Mesothelial cell of epicardium (in vitro differentiated cells): ENCODE measurements around the gene IL13. TPM values are rescaled to one million over a fixed set of nuclear protein-coding genes. Genes with fewer than 3 reads are reported as not detected.
"Not testable (repeated sequence)": the region's sequence is repeated elsewhere in the genome, so short reads cannot be mapped to it uniquely, and the experiment has no call there.

ENCODE experiments used
- DNase-seq, 2 experiments: peaks; one replicate each; pipeline ENCODE4 v3.0.0; 2021; ENCODE audit warnings: low spot score in 2 of 2; ENCODE audit not compliant: unreplicated experiment in 2 of 2
- H3K27ac Mint-ChIP-seq: 2 replicates; pipeline ENCODE4 v1.8.0; 2021; ENCODE audit warnings: mixed read lengths
- H3K27me3 Mint-ChIP-seq: 2 replicates; pipeline ENCODE4 v1.8.0; 2021; ENCODE audit warnings: low read depth, mixed read lengths
- H3K36me3 Mint-ChIP-seq: 2 replicates; pipeline ENCODE4 v1.8.0; 2021; ENCODE audit warnings: mixed read lengths
- H3K4me1 Mint-ChIP-seq: 2 replicates; pipeline ENCODE4 v1.8.0; 2021; ENCODE audit warnings: mixed read lengths
- H3K4me3 Mint-ChIP-seq: 2 replicates; pipeline ENCODE4 v1.8.0; 2021; ENCODE audit warnings: mild to moderate bottlenecking, moderate library complexity, mixed read lengths
- H3K9me3 Mint-ChIP-seq: 2 replicates; pipeline ENCODE4 v1.8.0; 2021; ENCODE audit warnings: mixed read lengths
- total RNA-seq: library from RNA; stranded (reverse); gene quantifications from 3 replicates; pipeline ENCODE4 v1.2.1, GENCODE V29; 2021
- TF ChIP-seq, protein P1 (sequence below): fragments of 200-600 bp; sonication (generic); IDR thresholded peaks from one replicate; pipeline ENCODE4 v1.5.0; 2021; ENCODE audit warnings: antibody characterized with exemption; ENCODE audit not compliant: unreplicated experiment

The IL13 gene
- total RNA-seq, 1 donor from 2014 or later, result 0.78 TPM

DNA sequence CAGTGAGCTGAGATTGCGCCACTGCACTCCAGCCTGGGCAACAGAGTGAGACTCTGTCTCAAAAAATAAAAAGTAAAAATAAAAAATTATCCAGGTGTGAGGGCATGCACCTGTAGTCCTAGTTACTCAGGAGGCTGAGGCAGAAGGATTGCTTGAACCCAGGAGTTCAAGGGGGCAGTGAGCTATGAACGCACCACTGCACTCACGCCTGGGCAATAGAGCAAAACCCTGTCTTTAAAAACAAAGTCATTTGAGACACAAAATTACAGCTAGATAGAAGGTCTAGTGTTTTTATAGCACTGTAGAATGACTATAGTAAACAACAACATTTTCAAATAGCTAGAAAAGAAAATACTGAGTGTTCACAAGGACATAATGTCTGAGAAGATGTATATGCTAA is 32.2 kb downstream of the IL13 start:
- TF ChIP-seq, protein P1, sequence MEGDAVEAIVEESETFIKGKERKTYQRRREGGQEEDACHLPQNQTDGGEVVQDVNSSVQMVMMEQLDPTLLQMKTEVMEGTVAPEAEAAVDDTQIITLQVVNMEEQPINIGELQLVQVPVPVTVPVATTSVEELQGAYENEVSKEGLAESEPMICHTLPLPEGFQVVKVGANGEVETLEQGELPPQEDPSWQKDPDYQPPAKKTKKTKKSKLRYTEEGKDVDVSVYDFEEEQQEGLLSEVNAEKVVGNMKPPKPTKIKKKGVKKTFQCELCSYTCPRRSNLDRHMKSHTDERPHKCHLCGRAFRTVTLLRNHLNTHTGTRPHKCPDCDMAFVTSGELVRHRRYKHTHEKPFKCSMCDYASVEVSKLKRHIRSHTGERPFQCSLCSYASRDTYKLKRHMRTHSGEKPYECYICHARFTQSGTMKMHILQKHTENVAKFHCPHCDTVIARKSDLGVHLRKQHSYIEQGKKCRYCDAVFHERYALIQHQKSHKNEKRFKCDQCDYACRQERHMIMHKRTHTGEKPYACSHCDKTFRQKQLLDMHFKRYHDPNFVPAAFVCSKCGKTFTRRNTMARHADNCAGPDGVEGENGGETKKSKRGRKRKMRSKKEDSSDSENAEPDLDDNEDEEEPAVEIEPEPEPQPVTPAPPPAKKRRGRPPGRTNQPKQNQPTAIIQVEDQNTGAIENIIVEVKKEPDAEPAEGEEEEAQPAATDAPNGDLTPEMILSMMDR, result no peak
- Mint-ChIP-seq H3K36me3 (peaks cover 8% of the 10 kb centered on the region), H3K9me3 (peaks cover 4% of the 10 kb centered on the region)

DNA sequence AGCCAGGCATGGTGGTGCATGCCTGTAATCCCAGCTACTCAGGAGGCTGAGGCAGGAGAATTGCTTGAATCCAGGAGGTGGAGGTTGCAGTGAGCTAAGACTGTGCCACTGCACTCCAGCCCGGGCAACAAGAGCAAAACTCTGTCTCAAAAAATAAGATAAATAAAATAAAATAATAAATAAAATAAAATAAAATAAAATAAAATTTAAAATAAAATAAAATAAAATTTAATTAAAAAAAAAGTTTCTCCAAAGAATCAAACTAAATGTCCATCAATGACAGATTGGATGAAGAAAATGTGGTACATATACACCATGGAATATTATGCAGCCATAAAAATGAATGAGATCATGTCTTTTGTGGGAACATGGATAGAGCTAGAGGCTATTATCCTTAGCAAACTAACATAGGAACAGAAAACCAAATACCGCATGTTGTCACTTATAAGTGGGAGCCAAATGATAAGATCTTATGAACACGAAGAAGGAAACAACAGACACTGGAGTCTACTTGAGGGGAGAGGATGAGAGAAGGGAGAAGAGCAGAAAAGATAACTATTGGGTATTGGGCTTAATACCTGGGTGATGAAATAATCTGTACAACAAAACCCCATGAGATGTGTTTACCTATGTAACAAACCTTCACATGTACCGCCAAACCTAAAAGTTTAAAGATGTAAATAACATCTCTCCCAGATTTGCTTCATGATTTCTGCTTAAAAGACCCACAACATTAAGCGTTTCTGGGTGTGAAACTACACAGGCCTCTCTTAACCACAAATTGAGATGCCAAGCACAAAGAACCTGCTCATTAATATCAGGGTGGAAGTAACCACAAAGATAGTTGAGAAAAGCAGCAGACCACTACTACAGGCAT is 34.0 kb downstream of the IL13 start:
- not testable (repeated sequence) for H3K36me3 Mint-ChIP-seq, H3K27me3 Mint-ChIP-seq, DNase-seq, H3K4me3 Mint-ChIP-seq, H3K9me3 Mint-ChIP-seq, H3K27ac Mint-ChIP-seq
- H3K4me1 Mint-ChIP-seq, result peaks cover 14% of the 10 kb centered on the region

More for the DNA sequence above, 32.2 kb downstream of the IL13 start:
- H3K27me3 Mint-ChIP-seq, result no peaks in the 10 kb centered on the region
- H3K4me3 Mint-ChIP-seq, result no peak overlapping the region
- DNase-seq, result no peak
- no peak overlapping the region for H3K27ac Mint-ChIP-seq
- peaks cover 14% of the 10 kb centered on the region for H3K4me1 Mint-ChIP-seq

DNA sequence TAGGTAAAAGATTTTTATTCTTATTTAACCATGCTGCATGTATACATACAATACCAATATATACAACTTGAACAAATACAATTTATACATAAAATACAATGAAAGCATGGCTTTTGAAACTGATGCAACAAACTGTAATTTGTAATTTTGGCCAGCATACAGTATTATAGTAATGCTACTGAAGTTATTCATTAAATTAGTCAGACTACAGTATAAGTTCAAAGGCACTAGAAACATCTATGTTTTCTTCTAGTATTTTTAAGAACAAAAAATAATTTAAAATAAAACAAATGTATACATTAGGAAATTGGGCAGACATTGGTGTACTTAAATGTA is 34.6 kb downstream of the IL13 start:
- no peak for DNase-seq
- no peak overlapping the region for H3K27ac Mint-ChIP-seq
- no peaks in the 10 kb centered on the region for H3K27me3 Mint-ChIP-seq
- H3K4me3 Mint-ChIP-seq, result no peak overlapping the region
- TF ChIP-seq, protein P1, result no peak
- peaks cover 8% of the 10 kb centered on the region for H3K36me3 Mint-ChIP-seq
- H3K4me1 Mint-ChIP-seq, result peaks cover 14% of the 10 kb centered on the region
- peaks cover 4% of the 10 kb centered on the region for H3K9me3 Mint-ChIP-seq

DNA sequence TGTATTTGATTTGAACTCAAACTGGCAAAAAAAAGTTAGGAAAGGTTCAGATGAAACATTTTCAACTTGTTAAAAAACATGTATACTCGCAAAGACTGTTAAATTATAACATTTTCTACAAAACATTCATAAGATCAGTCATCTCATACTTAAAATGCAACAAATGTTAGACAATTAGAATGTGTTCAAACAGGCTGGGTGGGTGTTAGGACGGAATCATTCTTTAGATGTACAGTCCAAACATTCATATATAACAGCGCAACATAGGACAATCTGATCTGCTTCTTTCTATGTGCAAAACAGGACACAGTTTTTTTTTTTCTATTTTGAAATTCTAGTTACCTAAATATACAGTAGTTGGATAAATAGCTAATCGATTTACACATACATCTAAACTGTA is 38.0 kb downstream of the IL13 start:
- H3K9me3 Mint-ChIP-seq, result peaks cover 4% of the 10 kb centered on the region
- no peaks in the 10 kb centered on the region for H3K4me1 Mint-ChIP-seq
- no peak for DNase-seq
- H3K36me3 Mint-ChIP-seq, result peaks cover 29% of the 10 kb centered on the region
- no peak overlapping the region for H3K27ac Mint-ChIP-seq
- H3K27me3 Mint-ChIP-seq, result no peaks in the 10 kb centered on the region
- H3K4me3 Mint-ChIP-seq, result no peak overlapping the region
- TF ChIP-seq, protein P1, result no peak

DNA sequence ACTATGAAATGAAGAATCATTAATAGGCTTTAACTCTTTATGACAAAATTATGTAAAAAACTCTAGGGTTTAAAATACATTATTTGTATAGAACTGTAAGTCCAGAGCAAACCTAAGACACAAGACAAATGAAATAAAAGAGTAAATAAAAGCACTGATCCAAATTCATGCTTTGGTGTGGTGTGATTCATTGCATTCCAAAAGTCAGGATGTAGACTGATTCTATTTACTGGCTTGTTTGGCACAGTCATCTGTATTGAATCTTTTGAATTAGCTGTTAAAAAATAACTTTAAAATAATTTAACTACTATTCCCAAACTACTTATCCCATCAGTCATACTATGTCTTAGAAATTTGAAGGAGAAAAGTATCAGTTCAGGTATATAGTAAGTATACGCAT is 46.9 kb downstream of the IL13 start:
- H3K27me3 Mint-ChIP-seq, result no peaks in the 10 kb centered on the region
- TF ChIP-seq, protein P1, result no peak
- H3K4me3 Mint-ChIP-seq, result no peak overlapping the region
- no peak for DNase-seq
- H3K27ac Mint-ChIP-seq, result no peak overlapping the region
- peaks cover 27% of the 10 kb centered on the region for H3K36me3 Mint-ChIP-seq
- H3K9me3 Mint-ChIP-seq, result no peaks in the 10 kb centered on the region
- no peaks in the 10 kb centered on the region for H3K4me1 Mint-ChIP-seq

DNA sequence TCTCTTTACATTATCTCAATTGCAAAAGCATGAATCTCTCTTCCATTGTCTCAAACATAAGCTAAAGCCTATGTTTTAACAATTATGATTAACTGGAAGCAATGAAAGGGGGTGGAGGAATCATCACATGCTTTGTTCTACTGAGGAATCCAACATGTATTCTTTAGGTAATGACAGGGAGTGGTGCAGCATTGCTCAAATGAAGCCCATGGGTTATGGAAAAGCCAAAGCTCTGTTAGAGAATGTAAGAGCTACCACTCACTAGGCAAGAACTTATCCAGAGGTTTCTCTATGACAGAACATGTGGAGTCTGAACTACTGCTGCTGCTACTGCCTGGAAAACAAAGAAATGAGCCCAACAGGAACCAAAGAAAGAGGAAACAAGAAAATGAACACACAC is 50.7 kb downstream of the IL13 start:
- Mint-ChIP-seq H3K36me3 (peaks cover 7% of the 10 kb centered on the region), H3K27ac (no peak overlapping the region), H3K4me1 (no peaks in the 10 kb centered on the region), H3K27me3 (no peaks in the 10 kb centered on the region), H3K9me3 (no peaks in the 10 kb centered on the region), H3K4me3 (no peak overlapping the region)
- TF ChIP-seq, protein P1, result no peak
- no peak for DNase-seq

Other genes with a start within 250 kb of the IL13 start
- 33.1 to 35.6 TPM (median 33.3 TPM) in 3 replicates for gene IRF1, start 167.4 kb upstream of the IL13 start, total RNA-seq
- gene IL5, start 114.7 kb upstream of the IL13 start, total RNA-seq, result not detected in 3 replicates
- gene RAD50, start 101.2 kb upstream of the IL13 start, total RNA-seq, result 50.3 to 52.5 TPM (median 51.6 TPM) in 3 replicates
- not detected in 3 replicates for gene IL4, start 15.8 kb downstream of the IL13 start, total RNA-seq
- 24.7 to 28.2 TPM (median 27.4 TPM) in 3 replicates for gene KIF3A, start 79.4 kb downstream of the IL13 start, total RNA-seq
- 1.5 to 2.5 TPM (median 1.8 TPM) in 3 replicates for gene CCNI2, start 89.3 kb downstream of the IL13 start, total RNA-seq
- 54.9 to 58.9 TPM (median 58.6 TPM) in 3 replicates for gene SEPTIN8, start 119.1 kb downstream of the IL13 start, total RNA-seq
- 0.52 to 0.67 TPM (median 0.64 TPM) in 3 replicates for gene SOWAHA, start 155.1 kb downstream of the IL13 start, total RNA-seq
- 8.6 to 12.2 TPM (median 8.6 TPM) in 3 replicates for gene SHROOM1, start 172.5 kb downstream of the IL13 start, total RNA-seq
- 0.93 to 1.2 TPM (median 0.98 TPM) in 3 replicates for gene GDF9, start 208.3 kb downstream of the IL13 start, total RNA-seq
- gene UQCRQ, start 208.5 kb downstream of the IL13 start, total RNA-seq, result 258 to 329 TPM (median 308 TPM) in 3 replicates
- 1.9 to 2.6 TPM (median 1.9 TPM) in 3 replicates for gene LEAP2, start 215.5 kb downstream of the IL13 start, total RNA-seq